Measurements from ENCODE around the gene FGF6.

Gene FGF6

DNA sequence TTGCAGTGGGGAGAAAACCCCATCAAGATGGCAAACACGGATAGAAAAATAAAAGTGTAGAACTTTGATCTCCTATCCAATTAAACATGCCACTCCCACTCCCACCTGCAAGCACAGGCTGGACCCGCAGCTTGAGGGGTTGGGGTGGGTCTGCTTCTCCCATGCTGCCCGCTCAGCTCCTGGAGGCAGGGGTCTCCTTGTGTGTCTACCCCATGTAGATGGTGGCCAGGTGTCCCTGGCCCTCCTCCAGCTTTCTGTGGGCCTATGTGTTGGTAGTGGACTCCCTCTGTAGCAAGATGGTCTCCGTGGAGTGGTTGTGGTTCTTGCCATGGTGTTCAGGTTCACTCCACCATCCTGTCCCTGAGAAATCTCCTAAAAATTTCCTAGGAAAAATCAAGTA, 42.6 kb downstream of the FGF6 start:
- Histone ChIP-seq H3K4ac (ENCODE audit: low read depth, low read length) (no peak overlapping the region), H3K79me1 (ENCODE audit: low read length) (no peaks in the 10 kb centered on the region), H3K4me1 (ENCODE audit: control insufficient read depth, low read depth, low read length) (no peaks in the 10 kb centered on the region), H2BK5ac (ENCODE audit: low read length) (no peak overlapping the region), H4K5ac (ENCODE audit: low read length) (no peak overlapping the region), H3K4me2 (ENCODE audit: low read length) (no peak overlapping the region), H3K9ac (ENCODE audit: low read length) (no peak overlapping the region), H3K27ac (ENCODE audit: low read depth, low read length) (no peak overlapping the region), H3K4me3 (ENCODE audit: low read length) (no peak overlapping the region), H3K18ac (ENCODE audit: low read length) (no peak overlapping the region), H3K56ac (ENCODE audit: low read length) (no peak overlapping the region), H3K79me2 (ENCODE audit: control insufficient read depth, insufficient read depth, low read length) (no peaks in the 10 kb centered on the region), H4K8ac (ENCODE audit: low read depth, low read length) (no peak overlapping the region), H2AK5ac (ENCODE audit: low read length) (no peak overlapping the region), H3K36me3 (ENCODE audit: control insufficient read depth, insufficient read depth, low read length) (no peaks in the 10 kb centered on the region), H2BK120ac (ENCODE audit: low read depth, low read length) (no peak overlapping the region), H2BK15ac (replicated peaks; ENCODE audit: low read depth) (no peak overlapping the region), H3K27me3 (ENCODE audit: insufficient read depth, low read length, poor library complexity) (no peaks in the 10 kb centered on the region), H3K23ac (ENCODE audit: low read length) (no peak overlapping the region)
- DNase-seq: no peak
- no CpG with 5 or more reads among the region's 4 CpGs for WGBS (ENCODE audit: extremely low coverage, insufficient coverage, low lambda C conversion rate)

DNA sequence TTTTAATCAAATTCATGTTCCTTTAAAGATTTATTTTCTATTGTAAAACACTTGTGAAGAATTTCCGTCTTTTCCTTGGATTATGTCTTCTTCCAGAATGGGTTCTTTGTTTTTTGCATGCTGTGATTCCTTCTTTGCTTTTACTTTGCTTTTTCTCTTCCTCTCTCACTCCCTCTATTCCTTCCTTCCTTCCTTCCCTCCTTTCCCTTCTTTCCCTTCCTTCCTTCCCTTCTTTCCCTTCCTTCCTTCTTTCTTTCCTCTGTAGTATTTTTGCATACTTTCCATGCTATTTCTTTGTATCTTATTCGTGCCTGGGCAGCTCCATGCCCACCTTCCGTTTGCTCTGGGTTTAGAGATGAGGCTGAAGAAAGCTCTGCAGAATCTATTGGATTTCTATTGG, 44.5 kb downstream of the FGF6 start:
- no peaks in the 10 kb centered on the region for H3K27me3 ChIP-seq (ENCODE audit: insufficient read depth, low read length, poor library complexity)
- no peak for DNase-seq
- no peaks in the 10 kb centered on the region for H3K36me3 ChIP-seq (ENCODE audit: control insufficient read depth, insufficient read depth, low read length)
- no CpG with 5 or more reads among the region's 3 CpGs for WGBS (ENCODE audit: extremely low coverage, insufficient coverage, low lambda C conversion rate)
- H3K4ac ChIP-seq (ENCODE audit: low read depth, low read length): no peak overlapping the region
- no peak overlapping the region for H3K56ac ChIP-seq (ENCODE audit: low read length)
- H4K5ac ChIP-seq (ENCODE audit: low read length): no peak overlapping the region
- no peak overlapping the region for H3K18ac ChIP-seq (ENCODE audit: low read length)
- H2AK5ac ChIP-seq (ENCODE audit: low read length): no peak overlapping the region
- H3K9ac ChIP-seq (ENCODE audit: low read length): no peak overlapping the region
- no peak overlapping the region for H2BK120ac ChIP-seq (ENCODE audit: low read depth, low read length)
- no peaks in the 10 kb centered on the region for H3K79me1 ChIP-seq (ENCODE audit: low read length)
- H4K8ac ChIP-seq (ENCODE audit: low read depth, low read length): no peak overlapping the region
- no peaks in the 10 kb centered on the region for H3K4me1 ChIP-seq (ENCODE audit: control insufficient read depth, low read depth, low read length)
- H2BK15ac ChIP-seq (replicated peaks; ENCODE audit: low read depth): no peak overlapping the region
- no peak overlapping the region for H2BK5ac ChIP-seq (ENCODE audit: low read length)
- no peak overlapping the region for H3K4me2 ChIP-seq (ENCODE audit: low read length)
- no peak overlapping the region for H3K27ac ChIP-seq (ENCODE audit: low read depth, low read length)
- H3K79me2 ChIP-seq (ENCODE audit: control insufficient read depth, insufficient read depth, low read length): no peaks in the 10 kb centered on the region
- no peak overlapping the region for H3K4me3 ChIP-seq (ENCODE audit: low read length)
- no peak overlapping the region for H3K23ac ChIP-seq (ENCODE audit: low read length)

- Histone ChIP-seq H3K9ac (ENCODE audit: low read length) (no peak overlapping the region), H3K56ac (ENCODE audit: low read length) (no peak overlapping the region), H3K27ac (ENCODE audit: low read depth, low read length) (no peak overlapping the region), H4K8ac (ENCODE audit: low read depth, low read length) (no peak overlapping the region), H2BK15ac (replicated peaks; ENCODE audit: low read depth) (no peak overlapping the region), H3K23ac (ENCODE audit: low read length) (no peak overlapping the region), H2BK5ac (ENCODE audit: low read length) (no peak overlapping the region), H3K4ac (ENCODE audit: low read depth, low read length) (no peak overlapping the region), H3K36me3 (ENCODE audit: control insufficient read depth, insufficient read depth, low read length) (no peaks in the 10 kb centered on the region), H3K18ac (ENCODE audit: low read length) (no peak overlapping the region), H3K4me3 (ENCODE audit: low read length) (no peak overlapping the region), H3K4me1 (ENCODE audit: control insufficient read depth, low read depth, low read length) (no peaks in the 10 kb centered on the region), H4K5ac (ENCODE audit: low read length) (no peak overlapping the region), H3K79me1 (ENCODE audit: low read length) (no peaks in the 10 kb centered on the region), H3K79me2 (ENCODE audit: control insufficient read depth, insufficient read depth, low read length) (no peaks in the 10 kb centered on the region), H2AK5ac (ENCODE audit: low read length) (no peak overlapping the region), H3K27me3 (ENCODE audit: insufficient read depth, low read length, poor library complexity) (no peaks in the 10 kb centered on the region), H3K4me2 (ENCODE audit: low read length) (no peak overlapping the region), H2BK120ac (ENCODE audit: low read depth, low read length) (no peak overlapping the region)
- no CpG with 5 or more reads among the region's 2 CpGs for WGBS (ENCODE audit: extremely low coverage, insufficient coverage, low lambda C conversion rate)
- no peak for DNase-seq
Measured at GRCh38 chr12:4395818-4396217, 49.8 kb downstream of the FGF6 start.

DNA sequence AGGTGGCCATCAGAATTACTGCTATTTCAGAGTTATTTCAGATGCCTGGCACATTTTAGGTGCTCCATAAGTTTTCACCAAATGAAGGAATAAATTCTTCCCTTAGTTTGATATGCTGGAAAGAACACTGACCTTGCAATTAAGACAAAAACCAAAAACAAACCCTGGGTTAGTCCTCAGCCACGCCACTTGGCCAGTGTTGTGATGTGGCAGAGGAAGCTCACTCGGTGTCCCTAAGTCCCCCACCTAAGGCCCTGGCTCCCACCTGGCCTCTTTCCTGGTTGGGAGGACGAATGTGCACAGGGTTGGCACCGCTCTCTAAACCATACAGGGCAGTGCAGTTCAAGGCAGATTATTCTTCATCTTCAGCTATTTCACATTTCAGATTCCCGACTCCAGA, 52.4 kb downstream of the FGF6 start:
- no peaks in the 10 kb centered on the region for H3K27me3 ChIP-seq (ENCODE audit: insufficient read depth, low read length, poor library complexity)
- H3K79me2 ChIP-seq (ENCODE audit: control insufficient read depth, insufficient read depth, low read length): no peaks in the 10 kb centered on the region
- no peak overlapping the region for H3K4ac ChIP-seq (ENCODE audit: low read depth, low read length)
- H3K23ac ChIP-seq (ENCODE audit: low read length): no peak overlapping the region
- no peak overlapping the region for H2BK5ac ChIP-seq (ENCODE audit: low read length)
- no peak overlapping the region for H4K5ac ChIP-seq (ENCODE audit: low read length)
- H3K18ac ChIP-seq (ENCODE audit: low read length): no peak overlapping the region
- H3K9ac ChIP-seq (ENCODE audit: low read length): no peak overlapping the region
- no peak overlapping the region for H3K27ac ChIP-seq (ENCODE audit: low read depth, low read length)
- H3K4me2 ChIP-seq (ENCODE audit: low read length): no peak overlapping the region
- no peaks in the 10 kb centered on the region for H3K79me1 ChIP-seq (ENCODE audit: low read length)
- no peak overlapping the region for H4K8ac ChIP-seq (ENCODE audit: low read depth, low read length)
- H3K4me1 ChIP-seq (ENCODE audit: control insufficient read depth, low read depth, low read length): no peaks in the 10 kb centered on the region
- no peak overlapping the region for H2BK15ac ChIP-seq (replicated peaks; ENCODE audit: low read depth)
- no peak for DNase-seq
- H2AK5ac ChIP-seq (ENCODE audit: low read length): no peak overlapping the region
- H3K36me3 ChIP-seq (ENCODE audit: control insufficient read depth, insufficient read depth, low read length): no peaks in the 10 kb centered on the region
- no peak overlapping the region for H3K56ac ChIP-seq (ENCODE audit: low read length)
- WGBS (ENCODE audit: extremely low coverage, insufficient coverage, low lambda C conversion rate): no CpG with 5 or more reads among the region's 5 CpGs
- no peak overlapping the region for H2BK120ac ChIP-seq (ENCODE audit: low read depth, low read length)
- no peak overlapping the region for H3K4me3 ChIP-seq (ENCODE audit: low read length)

DNA sequence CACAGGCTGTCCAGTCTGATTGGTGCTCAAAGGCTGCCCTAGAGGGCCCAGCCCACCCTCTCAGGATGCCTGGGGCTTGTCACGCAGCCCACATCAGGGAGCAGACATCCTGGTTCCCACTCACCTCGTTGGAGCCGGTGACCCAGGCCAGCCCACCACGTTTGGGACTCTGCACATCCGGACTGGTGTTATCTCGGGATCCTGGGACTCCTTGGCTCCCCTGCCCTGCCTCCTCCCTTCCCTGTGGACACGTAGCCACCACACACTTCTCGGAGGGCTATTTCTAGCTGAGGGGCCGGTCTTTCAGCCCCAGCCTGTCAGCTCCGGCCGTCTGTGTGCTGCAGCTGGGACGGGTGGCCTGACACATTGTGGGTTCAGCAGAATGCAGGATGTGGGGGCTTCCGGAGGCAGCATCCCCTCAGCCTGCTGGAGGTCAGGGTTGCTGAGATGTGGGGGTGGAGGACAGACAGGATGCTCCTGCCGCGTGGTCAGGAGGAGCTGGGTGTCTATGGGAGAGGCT, 53.3 kb downstream of the FGF6 start:
- no peak overlapping the region for H3K18ac ChIP-seq (ENCODE audit: low read length)
- H2BK5ac ChIP-seq (ENCODE audit: low read length): no peak overlapping the region
- H3K4me2 ChIP-seq (ENCODE audit: low read length): no peak overlapping the region
- H3K23ac ChIP-seq (ENCODE audit: low read length): no peak overlapping the region
- no peak overlapping the region for H3K9ac ChIP-seq (ENCODE audit: low read length)
- no peaks in the 10 kb centered on the region for H3K79me1 ChIP-seq (ENCODE audit: low read length)
- H4K5ac ChIP-seq (ENCODE audit: low read length): no peak overlapping the region
- WGBS (ENCODE audit: extremely low coverage, insufficient coverage, low lambda C conversion rate): no CpG with 5 or more reads among the region's 15 CpGs
- H4K8ac ChIP-seq (ENCODE audit: low read depth, low read length): no peak overlapping the region
- H3K56ac ChIP-seq (ENCODE audit: low read length): no peak overlapping the region
- H2BK120ac ChIP-seq (ENCODE audit: low read depth, low read length): no peak overlapping the region
- H3K27me3 ChIP-seq (ENCODE audit: insufficient read depth, low read length, poor library complexity): no peaks in the 10 kb centered on the region
- H3K27ac ChIP-seq (ENCODE audit: low read depth, low read length): no peak overlapping the region
- no peak overlapping the region for H2BK15ac ChIP-seq (replicated peaks; ENCODE audit: low read depth)
- no peak overlapping the region for H2AK5ac ChIP-seq (ENCODE audit: low read length)
- no peaks in the 10 kb centered on the region for H3K79me2 ChIP-seq (ENCODE audit: control insufficient read depth, insufficient read depth, low read length)
- no peak overlapping the region for H3K4ac ChIP-seq (ENCODE audit: low read depth, low read length)
- DNase-seq: no peak
- no peaks in the 10 kb centered on the region for H3K4me1 ChIP-seq (ENCODE audit: control insufficient read depth, low read depth, low read length)
- no peaks in the 10 kb centered on the region for H3K36me3 ChIP-seq (ENCODE audit: control insufficient read depth, insufficient read depth, low read length)
- H3K4me3 ChIP-seq (ENCODE audit: low read length): no peak overlapping the region

- 100% methylated on average over 1 of the region's 2 CpGs for WGBS (ENCODE audit: extremely low coverage, insufficient coverage, low lambda C conversion rate)
- DNase-seq: no peak
- Histone ChIP-seq H3K36me3 (ENCODE audit: control insufficient read depth, insufficient read depth, low read length) (no peaks in the 10 kb centered on the region), H3K4me1 (ENCODE audit: control insufficient read depth, low read depth, low read length) (no peaks in the 10 kb centered on the region), H3K79me2 (ENCODE audit: control insufficient read depth, insufficient read depth, low read length) (no peaks in the 10 kb centered on the region), H3K4me3 (ENCODE audit: low read length) (no peak overlapping the region), H3K23ac (ENCODE audit: low read length) (no peak overlapping the region), H2BK15ac (replicated peaks; ENCODE audit: low read depth) (no peak overlapping the region), H3K9ac (ENCODE audit: low read length) (no peak overlapping the region), H4K8ac (ENCODE audit: low read depth, low read length) (no peak overlapping the region), H4K5ac (ENCODE audit: low read length) (no peak overlapping the region), H3K4ac (ENCODE audit: low read depth, low read length) (no peak overlapping the region), H3K79me1 (ENCODE audit: low read length) (no peaks in the 10 kb centered on the region), H3K27me3 (ENCODE audit: insufficient read depth, low read length, poor library complexity) (no peaks in the 10 kb centered on the region), H2BK120ac (ENCODE audit: low read depth, low read length) (no peak overlapping the region), H3K4me2 (ENCODE audit: low read length) (no peak overlapping the region), H3K27ac (ENCODE audit: low read depth, low read length) (no peak overlapping the region), H2AK5ac (ENCODE audit: low read length) (no peak overlapping the region), H3K18ac (ENCODE audit: low read length) (no peak overlapping the region), H2BK5ac (ENCODE audit: low read length) (no peak overlapping the region), H3K56ac (ENCODE audit: low read length) (no peak overlapping the region)
Measured at GRCh38 chr12:4388662-4389061, 57.0 kb downstream of the FGF6 start.
